Thyroid gland (tissue), 4 donors: ENCODE data around the gene SSH3.

ENCODE experiments used
- POLR2A ChIP-seq, 2 donors: fragments of 450-650 bp; IDR thresholded peaks; one replicate each; pipeline ENCODE4 v1.6.1; 2017; ENCODE audit warnings: antibody characterized with exemption in 2 of 2, mild to moderate bottlenecking in 2 of 2, moderate library complexity in 1 of 2
- TF ChIP-seq, protein P1 (sequence below), 6 experiments: fragments of 200-600 bp in 3 of 6; fragments of 450-650 bp in 3 of 6; sonication (generic) in 3 of 6; IDR thresholded peaks; one replicate each; pipeline ENCODE4 v1.5.1; 2016 to 2019; ENCODE audit warnings: antibody characterized with exemption in 6 of 6, mild to moderate bottlenecking in 2 of 6, inconsistent platforms in 1 of 6, moderate library complexity in 1 of 6

DNA sequence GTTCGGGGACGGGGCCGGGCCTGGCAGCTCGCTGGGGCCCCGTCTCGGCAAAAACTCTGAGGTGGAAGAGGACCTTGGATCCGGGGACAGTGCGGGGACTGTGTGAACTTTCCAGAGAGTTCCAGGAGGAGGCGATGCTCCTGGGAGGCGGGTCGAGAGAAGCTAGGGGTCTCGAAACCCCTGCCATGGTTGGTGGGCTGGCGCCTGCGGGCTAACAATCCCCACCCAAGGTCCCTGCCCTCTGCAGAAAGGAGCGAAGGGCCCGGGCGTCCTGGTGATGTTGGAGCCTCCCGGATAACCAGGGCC lies 41.7 kb upstream of the SSH3 start:
- TF ChIP-seq, protein P1, sequence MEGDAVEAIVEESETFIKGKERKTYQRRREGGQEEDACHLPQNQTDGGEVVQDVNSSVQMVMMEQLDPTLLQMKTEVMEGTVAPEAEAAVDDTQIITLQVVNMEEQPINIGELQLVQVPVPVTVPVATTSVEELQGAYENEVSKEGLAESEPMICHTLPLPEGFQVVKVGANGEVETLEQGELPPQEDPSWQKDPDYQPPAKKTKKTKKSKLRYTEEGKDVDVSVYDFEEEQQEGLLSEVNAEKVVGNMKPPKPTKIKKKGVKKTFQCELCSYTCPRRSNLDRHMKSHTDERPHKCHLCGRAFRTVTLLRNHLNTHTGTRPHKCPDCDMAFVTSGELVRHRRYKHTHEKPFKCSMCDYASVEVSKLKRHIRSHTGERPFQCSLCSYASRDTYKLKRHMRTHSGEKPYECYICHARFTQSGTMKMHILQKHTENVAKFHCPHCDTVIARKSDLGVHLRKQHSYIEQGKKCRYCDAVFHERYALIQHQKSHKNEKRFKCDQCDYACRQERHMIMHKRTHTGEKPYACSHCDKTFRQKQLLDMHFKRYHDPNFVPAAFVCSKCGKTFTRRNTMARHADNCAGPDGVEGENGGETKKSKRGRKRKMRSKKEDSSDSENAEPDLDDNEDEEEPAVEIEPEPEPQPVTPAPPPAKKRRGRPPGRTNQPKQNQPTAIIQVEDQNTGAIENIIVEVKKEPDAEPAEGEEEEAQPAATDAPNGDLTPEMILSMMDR (IDR thresholded peaks at IDR 0.05): no peak
- TF ChIP-seq POLR2A (IDR thresholded peaks at IDR 0.05): no peak
